ENCODE results near the gene TRIM69.

GRCh38 chr15:44711096-44711742 is 25.1 kb upstream of the TRIM69 start, which contains the start of the genes B2M and PATL2:
- TF ChIP-seq CTCF (IDR thresholded peaks at IDR 0.05) (peak in 2 of 6 experiments; percentile 7 to 23), POLR2A (IDR thresholded peaks at IDR 0.05) (peak; percentile 97 to 100)
